Activated B cell treated with CpG ODN at 0.5 μM for 24 hours (primary cell): Measurements from ENCODE around the gene TAS1R2. TPM values are rescaled to one million over a fixed set of nuclear protein-coding genes. Genes with fewer than 3 reads are reported as not detected.

Source experiments
- ATAC-seq: fragments of 200-7000 bp; cut with Tn5 transposase; one replicate; pipeline ENCODE4 v1.10.0; 2021; ENCODE audit warnings: low read depth, mild to moderate bottlenecking, moderate library complexity
- CTCF ChIA-PET: fragments of 350-600 bp; sonication (Branson Sonifier 250); formaldehyde crosslinking; loops from one replicate; lab custom pipeline; 2021; ENCODE audit warnings: antibody characterized with exemption; lab: Charles Lee
- POLR2A ChIA-PET: fragments of 350-600 bp; sonication (Branson Sonifier 250); formaldehyde crosslinking; loops from one replicate; lab custom pipeline; 2021; ENCODE audit warnings: antibody characterized with exemption; lab: Charles Lee
- DNase-seq: peaks from one replicate; pipeline ENCODE4 v3.0.0; 2022
- H3K27ac Mint-ChIP-seq: one replicate; pipeline ENCODE4 v1.8.0; 2020; ENCODE audit warnings: mixed read lengths
- H3K27me3 Mint-ChIP-seq: one replicate; pipeline ENCODE4 v1.8.0; 2021; ENCODE audit warnings: mixed read lengths
- H3K36me3 Mint-ChIP-seq: one replicate; pipeline ENCODE4 v1.8.0; 2021; ENCODE audit warnings: low read depth, mixed read lengths
- H3K4me1 Mint-ChIP-seq: one replicate; pipeline ENCODE4 v1.8.0; 2021; ENCODE audit warnings: mixed read lengths
- H3K4me3 Mint-ChIP-seq: one replicate; pipeline ENCODE4 v1.8.0; 2020; ENCODE audit warnings: mild to moderate bottlenecking, mixed read lengths
- H3K9me3 Mint-ChIP-seq: one replicate; pipeline ENCODE4 v1.8.0; 2020; ENCODE audit warnings: mixed read lengths
- CTCF ChIP-seq: fragments of 200-600 bp; IDR thresholded peaks from one replicate; pipeline ENCODE4 v1.8.0; 2022; ENCODE audit warnings: antibody characterized with exemption, mild to moderate bottlenecking
- intact Hi-C: fragments of 100-400 bp; cut with micrococcal nuclease; formaldehyde crosslinking; loops from one replicate; pipeline ENCODE4 v1.15.1; 2024
- total RNA-seq: library from RNA; stranded (reverse); gene quantifications from 2 replicates; pipeline ENCODE4 v1.2.3, GENCODE V29; 2022

TAS1R2 gene
- total RNA-seq, 1 donor from 2014 or later, result not detected

- CTCF ChIA-PET, result no interaction called here
- Mint-ChIP-seq H3K9me3 (no peaks in the 10 kb centered on the region), H3K4me1 (no peaks in the 10 kb centered on the region), H3K27ac (no peak overlapping the region), H3K4me3 (no peak overlapping the region), H3K36me3 (no peaks in the 10 kb centered on the region), H3K27me3 (peaks cover 23% of the 10 kb centered on the region)
- ATAC-seq (no peak), DNase-seq (no peak)
- POLR2A ChIA-PET, result no interaction called here
- intact Hi-C loops, result no loop called here
- no peak for TF ChIP-seq CTCF
These were observed 52.0 kb downstream of the TAS1R2 start for GRCh38 chr1:18807334-18808063.

GRCh38 chr1:18805925-18806849, 53.3 kb downstream of the TAS1R2 start:
- H3K4me1 Mint-ChIP-seq, result no peaks in the 10 kb centered on the region
- no peaks in the 10 kb centered on the region for H3K9me3 Mint-ChIP-seq
- H3K27me3 Mint-ChIP-seq, result peaks cover 19% of the 10 kb centered on the region
- DNase-seq (no peak), ATAC-seq (no peak)
- ChIA-PET POLR2A (no interaction called here), CTCF (no interaction called here)
- intact Hi-C loops, result no loop called here
- no peak overlapping the region for H3K27ac Mint-ChIP-seq
- H3K36me3 Mint-ChIP-seq, result no peaks in the 10 kb centered on the region
- no peak overlapping the region for H3K4me3 Mint-ChIP-seq
- TF ChIP-seq CTCF, result no peak

GRCh38 chr1:18805150-18805879, 54.1 kb downstream of the TAS1R2 start:
- POLR2A ChIA-PET, result no interaction called here
- CTCF ChIA-PET, result no interaction called here
- no peaks in the 10 kb centered on the region for H3K4me1 Mint-ChIP-seq
- ATAC-seq (no peak), DNase-seq (no peak)
- H3K27ac Mint-ChIP-seq, result no peak overlapping the region
- H3K4me3 Mint-ChIP-seq, result no peak overlapping the region
- no peak for TF ChIP-seq CTCF
- no peaks in the 10 kb centered on the region for H3K9me3 Mint-ChIP-seq
- intact Hi-C loops, result no loop called here
- H3K27me3 Mint-ChIP-seq, result peaks cover 17% of the 10 kb centered on the region
- no peaks in the 10 kb centered on the region for H3K36me3 Mint-ChIP-seq

- no peak for ATAC-seq
- Mint-ChIP-seq H3K27ac (no peak overlapping the region), H3K4me3 (no peak overlapping the region), H3K4me1 (no peaks in the 10 kb centered on the region), H3K9me3 (no peaks in the 10 kb centered on the region), H3K27me3 (peaks cover 17% of the 10 kb centered on the region), H3K36me3 (no peaks in the 10 kb centered on the region)
- TF ChIP-seq CTCF, result no peak
- no peak for DNase-seq
- POLR2A ChIA-PET, result no interaction called here
- CTCF ChIA-PET, result no interaction called here
- intact Hi-C loops, result no loop called here
These were observed 55.6 kb downstream of the TAS1R2 start for GRCh38 chr1:18803851-18804250.
